ENCODE results near the gene TM4SF1.
"Not testable (repeated sequence)": the region's sequence is repeated elsewhere in the genome, so short reads cannot be mapped to it uniquely, and the experiment has no call there.

The TM4SF1 gene

GRCh38 chr3:149393345-149394160 is 16.1 kb upstream of the TM4SF1 start:
- peak; percentile 89 for DNase-seq

DNA sequence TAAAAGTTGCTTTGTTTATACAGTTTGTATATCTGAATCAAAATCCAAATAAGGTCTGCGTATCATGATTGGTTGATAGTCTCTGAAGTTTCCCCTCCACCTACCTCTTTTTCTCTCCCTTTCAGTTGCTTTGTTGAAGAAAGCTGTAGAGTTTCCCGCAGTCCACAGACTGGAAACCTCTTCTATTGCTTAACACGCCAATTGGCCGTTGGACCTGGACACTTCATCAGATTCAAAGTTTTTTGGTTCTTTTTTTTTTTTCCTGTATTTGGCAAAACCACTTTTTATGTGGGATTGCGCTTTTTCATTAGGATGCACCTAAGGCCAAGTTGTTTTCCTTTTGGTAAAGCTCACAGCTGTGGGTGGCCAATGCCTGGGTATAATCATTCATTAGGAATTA is 14.5 kb upstream of the TM4SF1 start:
- no peak for DNase-seq

DNA sequence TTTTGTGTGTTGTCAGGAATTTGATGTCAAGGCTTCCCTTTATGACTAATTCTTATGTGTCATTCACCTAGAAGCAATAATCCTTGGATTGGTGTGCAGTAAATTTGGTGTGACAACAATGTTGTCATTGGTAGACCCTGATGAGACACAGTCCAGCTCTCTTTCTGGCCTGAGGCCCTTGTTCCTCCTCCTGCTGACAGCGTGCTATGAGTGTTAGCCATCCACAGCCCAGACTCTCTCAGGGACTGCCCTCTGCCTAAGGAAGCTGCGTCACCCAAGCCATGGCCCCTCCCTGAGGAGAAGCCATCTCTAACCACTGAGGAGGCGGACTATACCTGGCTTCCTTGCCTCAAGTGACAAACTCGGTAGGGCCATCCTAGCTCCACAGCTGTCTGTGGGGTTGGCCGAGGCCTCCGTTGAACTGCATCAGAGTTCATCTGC is 13.3 kb upstream of the TM4SF1 start:
- DNase-seq, result no peak

DNA sequence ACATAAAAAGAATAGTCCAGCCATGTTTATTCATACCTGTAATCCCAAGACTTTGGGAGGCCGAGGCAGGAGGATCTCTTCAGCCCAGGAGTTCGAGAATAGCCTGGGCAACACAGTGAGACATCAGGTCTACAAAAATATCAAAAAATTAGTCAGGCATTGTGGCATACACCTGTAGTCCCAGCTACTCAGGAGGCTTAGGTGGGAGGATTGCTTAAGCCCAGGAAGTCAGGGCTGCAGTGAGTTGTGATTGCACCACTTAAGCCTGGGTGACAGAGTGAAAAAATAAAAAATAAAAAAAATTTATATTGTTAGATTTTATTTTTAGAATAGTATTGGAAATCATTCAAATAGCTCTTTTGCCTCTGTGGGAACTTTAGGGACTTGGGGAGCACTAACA is 12.8 kb upstream of the TM4SF1 start:
- DNase-seq, result no peak

GRCh38 chr3:149388531-149389417 is 11.3 kb upstream of the TM4SF1 start:
- DNase-seq, result no peak

- DNase-seq, result no peak
These were observed 10.6 kb upstream of the TM4SF1 start for GRCh38 chr3:149388001-149388440.

GRCh38 chr3:149386299-149386606 is 8.8 kb upstream of the TM4SF1 start:
- no peak for DNase-seq

DNA sequence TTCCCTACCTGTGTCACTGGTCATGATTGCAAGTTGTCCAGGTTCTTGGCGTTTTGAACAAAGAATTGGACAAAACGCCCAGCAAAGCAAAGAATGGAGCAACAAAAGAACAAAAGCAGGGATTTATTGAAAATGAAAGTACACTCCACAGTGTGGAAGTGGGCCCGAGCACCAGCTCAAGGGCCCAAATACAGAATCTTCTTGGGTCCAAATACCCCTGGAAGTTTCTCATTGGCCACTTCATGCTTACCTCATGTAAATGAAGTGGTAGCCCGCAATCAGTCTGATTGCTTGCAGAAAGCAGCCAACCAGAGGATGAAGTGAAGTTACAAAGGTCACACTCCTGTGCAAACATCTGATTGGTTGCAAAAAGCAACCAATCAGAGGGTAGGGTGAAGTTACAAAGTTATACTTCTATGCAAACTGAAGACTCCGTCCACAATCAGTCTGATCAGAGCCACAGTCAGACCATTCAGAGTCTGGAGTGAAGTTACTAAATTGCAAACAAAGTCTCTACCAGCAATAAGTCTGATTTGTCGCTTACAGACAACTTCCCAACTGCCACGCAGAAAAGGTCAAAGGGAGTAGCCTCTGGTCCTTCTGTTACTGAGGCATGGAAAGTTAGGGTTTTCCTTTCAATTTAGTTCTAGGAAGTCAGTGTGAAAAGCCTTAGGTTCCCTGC is 8.3 kb upstream of the TM4SF1 start:
- DNase-seq, result no peak

GRCh38 chr3:149384911-149385321 is 7.5 kb upstream of the TM4SF1 start:
- no peak for DNase-seq

GRCh38 chr3:149384167-149384566 is 6.7 kb upstream of the TM4SF1 start:
- DNase-seq, result no peak

DNA sequence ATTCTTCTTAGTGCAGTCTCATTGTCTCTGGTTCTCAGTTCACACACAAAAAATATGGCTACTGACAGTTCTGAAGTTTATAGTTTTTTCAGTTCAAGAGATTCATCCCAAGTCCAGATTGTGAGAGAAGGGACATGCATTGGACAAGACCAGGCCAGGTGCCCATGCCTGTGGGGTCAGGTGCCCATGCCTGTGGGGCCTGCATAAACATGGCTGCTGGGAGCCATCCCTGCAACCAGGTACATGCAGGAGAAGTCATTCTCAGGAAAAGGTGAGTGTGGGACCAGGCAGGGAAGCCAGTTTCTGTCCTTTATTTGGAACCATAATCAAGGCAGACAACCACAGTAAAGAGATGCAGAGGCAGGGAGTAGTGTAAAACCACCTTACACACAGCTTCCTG is 6.3 kb upstream of the TM4SF1 start:
- no peak for DNase-seq

DNA sequence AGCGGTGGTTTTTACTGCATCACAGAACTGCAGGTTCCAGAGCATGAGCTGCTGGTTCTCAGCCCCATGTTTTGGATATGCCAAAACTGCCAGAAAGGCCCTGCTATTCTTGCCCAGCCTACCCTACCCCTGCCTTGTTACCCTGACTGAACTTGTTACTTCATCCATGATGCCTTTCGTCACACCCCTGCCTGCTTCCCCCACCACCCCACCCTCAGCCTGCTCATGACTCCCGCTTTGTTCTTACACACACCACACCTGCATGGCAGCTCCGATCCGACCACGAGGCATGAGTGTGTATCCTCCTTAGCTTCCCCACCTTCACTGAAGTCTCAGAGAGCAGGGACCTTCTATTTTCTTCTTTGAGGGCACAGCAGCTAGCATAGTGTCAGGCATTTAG is 5.1 kb upstream of the TM4SF1 start:
- DNase-seq, result no peak

DNA sequence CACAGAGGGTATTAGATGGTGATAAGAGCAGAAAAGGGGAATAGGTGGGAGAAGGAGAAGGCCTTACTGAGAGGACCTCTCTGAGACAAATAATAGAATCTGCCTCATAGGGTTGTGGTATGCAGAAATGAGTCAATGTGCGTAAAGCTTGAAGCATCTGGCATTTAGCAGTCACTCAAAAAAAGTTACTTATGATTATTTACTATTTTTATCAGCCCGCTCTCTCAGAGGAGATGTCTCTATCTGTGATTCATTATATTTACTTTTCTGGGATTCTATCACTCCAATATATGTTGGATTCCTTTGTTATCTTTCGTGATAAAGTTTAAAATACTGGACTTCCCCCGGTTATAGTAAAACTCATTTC is 4.6 kb upstream of the TM4SF1 start:
- DNase-seq, result no peak

DNA sequence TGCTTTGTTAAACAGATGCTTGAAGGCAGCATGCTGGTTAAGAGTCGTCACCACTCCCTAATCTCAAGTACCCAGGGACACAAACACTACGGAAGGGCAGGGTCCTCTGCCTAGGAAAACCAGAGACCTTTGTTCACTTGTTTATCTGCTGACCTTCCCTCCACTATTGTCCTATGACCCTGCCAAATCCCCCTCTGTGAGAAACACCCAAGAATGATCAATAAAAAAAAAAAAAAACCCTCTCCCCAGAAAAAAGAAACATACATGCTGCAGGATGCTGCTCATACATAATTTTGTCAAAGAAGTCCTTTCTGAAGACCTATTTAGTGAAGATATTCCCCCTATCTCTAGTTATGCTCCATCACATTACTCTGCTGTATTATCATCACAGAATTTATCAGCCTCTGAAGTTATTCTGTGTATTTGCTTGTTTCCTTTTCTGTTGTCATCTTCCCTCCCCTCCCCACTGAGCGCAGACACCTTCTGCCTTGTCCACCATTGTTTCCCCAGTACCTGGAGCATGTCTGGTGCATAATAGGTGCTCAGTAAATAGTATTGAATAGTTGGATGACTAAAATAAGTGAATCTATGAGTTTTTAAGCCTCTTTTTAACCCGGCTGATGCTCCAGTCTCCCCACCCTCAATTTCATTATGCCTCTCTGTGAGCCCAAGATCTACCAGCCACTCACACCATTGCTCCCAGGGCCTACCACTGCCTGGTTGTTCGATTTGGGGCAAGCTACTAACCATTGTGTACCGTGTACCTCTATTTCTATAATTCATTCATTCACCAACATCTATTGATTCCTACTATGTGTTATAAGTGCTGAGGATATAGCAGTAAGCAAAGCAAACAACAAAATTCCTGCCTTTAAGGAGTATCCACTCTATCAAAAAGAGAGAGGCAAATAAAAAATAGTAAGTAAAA is 4.0 kb upstream of the TM4SF1 start:
- DNase-seq, result no peak

DNA sequence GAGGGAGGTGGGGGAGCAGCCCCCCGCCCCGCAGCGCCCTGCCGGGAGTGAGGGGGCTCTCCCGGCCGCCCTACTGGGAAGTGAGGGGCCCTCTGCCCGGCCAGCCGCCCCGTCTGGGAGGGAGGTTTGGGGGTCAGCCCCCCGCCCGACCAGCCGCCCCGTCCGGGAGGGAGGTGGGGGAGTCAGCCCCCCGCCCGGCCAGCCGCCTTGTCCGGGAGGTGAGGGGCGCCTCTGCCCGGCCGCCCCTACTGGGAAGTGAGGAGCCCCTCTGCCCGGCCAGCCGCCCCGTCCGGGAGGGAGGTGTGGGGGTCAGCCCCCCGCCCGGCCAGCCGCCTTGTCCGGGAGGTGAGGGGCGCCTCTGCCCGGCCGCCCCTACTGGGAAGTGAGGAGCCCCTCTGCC is 2.8 kb upstream of the TM4SF1 start:
- not testable (repeated sequence) for DNase-seq

- no peak for DNase-seq
These were observed 1.2 kb upstream of the TM4SF1 start for GRCh38 chr3:149378478-149379309.

GRCh38 chr3:149376718-149377407 is 586 bp downstream of the TM4SF1 start:
- peak; percentile 52 for DNase-seq

DNA sequence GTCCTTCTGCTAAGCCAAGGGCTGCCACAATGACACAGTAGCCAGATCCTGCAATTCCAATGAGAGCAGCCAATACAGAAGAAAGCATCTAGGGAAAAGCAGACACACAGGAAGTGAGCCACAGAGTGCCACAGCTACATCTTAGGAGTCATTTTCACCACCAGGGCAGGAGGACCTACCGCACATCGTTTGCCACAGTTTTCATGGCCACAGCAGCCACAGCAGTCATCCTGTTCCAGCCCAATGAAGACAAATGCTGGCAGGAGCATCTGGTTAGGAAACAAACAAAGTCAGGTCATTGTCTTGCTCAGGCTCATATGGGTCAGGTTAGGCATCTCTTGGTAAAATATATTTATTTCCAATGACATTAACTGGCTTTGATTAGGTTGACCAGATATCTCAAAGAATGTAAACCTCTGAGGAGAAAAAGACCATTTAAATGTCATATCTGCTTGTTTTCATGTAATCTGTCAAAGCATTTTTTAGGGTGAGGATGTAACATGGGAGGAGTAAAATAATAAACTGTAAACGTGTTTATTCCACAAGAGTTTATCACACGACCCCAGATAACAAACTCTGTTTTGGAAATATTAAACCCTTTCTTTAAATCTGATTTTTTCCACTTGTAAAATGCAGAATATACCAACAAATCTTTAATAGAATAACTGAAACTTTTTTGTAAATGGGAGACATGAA is 1.8 kb downstream of the TM4SF1 start:
- no peak for DNase-seq

DNA sequence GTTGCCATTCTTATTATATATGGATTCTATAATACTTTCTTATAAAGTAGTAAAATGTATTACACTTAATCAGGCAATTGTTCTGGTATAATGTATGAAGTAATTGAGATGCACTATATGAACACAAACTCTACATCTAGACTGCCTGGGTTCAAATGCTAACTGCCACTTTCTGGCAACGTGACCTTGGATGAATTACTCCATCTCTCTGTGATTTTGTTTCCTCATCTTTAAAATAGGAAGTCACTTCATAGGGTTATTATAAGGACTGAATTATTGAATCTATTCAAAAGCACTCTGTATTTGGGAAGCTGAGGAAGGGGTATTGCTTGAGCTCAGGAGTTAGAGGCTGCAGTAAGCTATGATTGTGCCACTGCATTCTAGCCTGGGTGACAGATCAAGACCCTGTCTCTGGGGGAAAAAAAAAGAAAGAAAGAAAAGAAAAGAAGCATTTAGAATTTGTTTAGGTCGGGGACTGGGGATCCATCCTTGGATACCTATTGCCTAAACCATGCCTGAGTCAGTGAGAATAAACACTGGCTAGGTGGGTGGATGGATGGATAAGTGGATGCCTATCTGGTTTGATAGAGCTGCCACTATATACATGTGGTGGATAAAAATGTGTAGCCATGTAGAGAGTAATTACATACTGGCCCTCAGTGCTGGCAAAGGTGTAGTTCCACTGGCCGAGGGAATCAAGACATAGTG is 2.5 kb downstream of the TM4SF1 start:
- DNase-seq, result no peak

DNA sequence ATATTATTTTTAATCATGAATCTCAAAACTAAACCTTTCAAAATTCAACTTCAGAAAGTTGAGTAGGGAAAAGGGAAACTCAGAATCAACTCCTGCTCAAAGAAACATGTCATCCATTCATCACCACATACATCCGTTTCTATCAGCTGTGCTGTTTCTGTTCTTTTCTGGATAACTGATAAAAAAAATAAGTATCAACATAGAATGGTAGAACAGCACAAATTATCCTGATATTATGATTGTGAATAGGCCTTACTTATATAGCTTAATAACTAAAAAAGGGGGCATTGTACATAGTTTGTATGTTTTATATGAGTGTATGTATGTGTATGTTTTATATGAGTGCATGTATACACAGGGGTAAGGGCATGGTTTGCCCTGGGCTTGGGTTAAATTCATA is 3.1 kb downstream of the TM4SF1 start:
- no peak for DNase-seq
